Fibroblast of lung (primary cell): Measurements from ENCODE around the gene RTP3. TPM values are rescaled to one million over a fixed set of nuclear protein-coding genes. Genes with fewer than 3 reads are reported as not detected.
A peak's percentile ranks its signal among the peaks of the same experiment; 100 is the strongest.

ENCODE experiments used
- DNase-seq, 2 donors: peaks; one replicate each; pipeline versions ENCODE4 v3.0.0 to v3.0.0-alpha.2; 2010; ENCODE audit warnings: low read depth in 2 of 2
- H2AFZ ChIP-seq: 2 replicates; pipeline ENCODE4 v1.5.1; 2012; ENCODE audit warnings: low read length, control low read depth, inconsistent platforms
- H3K27ac ChIP-seq: 2 replicates; pipeline ENCODE4 v1.5.1; 2011; ENCODE audit warnings: low read length, control low read depth; ENCODE audit not compliant: insufficient read depth
- H3K27me3 ChIP-seq: 2 replicates; pipeline ENCODE4 v1.5.1; 2011; ENCODE audit warnings: mild to moderate bottlenecking, low read length; ENCODE audit not compliant: control insufficient read depth, insufficient read depth
- H3K36me3 ChIP-seq: 2 replicates; pipeline ENCODE4 v1.5.1; 2011; ENCODE audit warnings: low read length; ENCODE audit not compliant: control insufficient read depth, insufficient read depth
- H3K4me1 ChIP-seq: 2 replicates; pipeline ENCODE4 v1.5.1; 2011; ENCODE audit warnings: low read length; ENCODE audit not compliant: control insufficient read depth, insufficient read depth; ENCODE audit errors: extremely low read depth
- H3K4me2 ChIP-seq: 2 replicates; pipeline ENCODE4 v1.5.1; 2011; ENCODE audit warnings: low read length, control low read depth; ENCODE audit not compliant: insufficient read depth; ENCODE audit errors: extremely low read depth
- H3K4me3 ChIP-seq, 4 experiments: fragments of 200-600 bp in 1 of 4; sonication (generic) in 1 of 4; replicated peaks in 1 of 4; 2 replicates each; pipeline ENCODE4 v1.5.1; 2011 to 2016; ENCODE audit warnings: low read length in 4 of 4, low read depth in 3 of 4, mild to moderate bottlenecking in 3 of 4, control low read depth in 2 of 4, inconsistent platforms in 1 of 4, mixed read lengths in 1 of 4; ENCODE audit not compliant: insufficient read depth in 1 of 4; ENCODE audit errors: control extremely low read depth in 1 of 4
- H3K79me2 ChIP-seq: 2 replicates; pipeline ENCODE4 v1.5.1; 2012; ENCODE audit warnings: mild to moderate bottlenecking, low read length, inconsistent platforms; ENCODE audit not compliant: control insufficient read depth, insufficient read depth
- H3K9ac ChIP-seq: 2 replicates; pipeline ENCODE4 v1.5.1; 2011; ENCODE audit warnings: mild to moderate bottlenecking, low read length, control low read depth; ENCODE audit not compliant: insufficient read depth
- H3K9me3 ChIP-seq: 2 replicates; pipeline ENCODE4 v1.5.1; 2012; ENCODE audit warnings: low read depth, low read length; ENCODE audit not compliant: control insufficient read depth, insufficient read depth
- H4K20me1 ChIP-seq: 2 replicates; pipeline ENCODE4 v1.5.1; 2011; ENCODE audit warnings: low read length; ENCODE audit not compliant: control insufficient read depth, insufficient read depth; ENCODE audit errors: extremely low read depth
- CTCF ChIP-seq, 2 donors: IDR thresholded peaks in 1 of 2; conservative IDR thresholded peaks in 1 of 2; 1 replicate in 1 of 2; 2 replicates in 1 of 2; pipeline ENCODE4 v1.5.1; 2011 to 2012; ENCODE audit warnings: low read length in 2 of 2, control low read depth in 1 of 2, inconsistent platforms in 1 of 2, low read depth in 1 of 2, mild to moderate bottlenecking in 1 of 2
- EZH2 ChIP-seq: IDR thresholded peaks from 2 replicates; pipeline ENCODE4 v1.5.1; 2012; ENCODE audit warnings: low read length, control low read depth, mild to moderate bottlenecking; ENCODE audit errors: missing control alignments
- polyA plus RNA-seq, 2 donors: library from polyadenylated mRNA; depleted of rRNA in 1 of 2; stranded (reverse) in 1 of 2; unstranded in 1 of 2; fragments of >200 nt; gene quantifications; 2 replicates each; pipeline ENCODE4 v1.2.1, GENCODE V29; 2011 to 2012; ENCODE audit warnings: missing spikeins in 1 of 2
- total RNA-seq: library from RNA; depleted of rRNA; stranded (reverse); fragments of >200 nt; gene quantifications from 2 replicates; pipeline ENCODE4 v1.2.1, GENCODE V29; 2014

The RTP3 gene
- total and polyA plus RNA-seq, 2 donors (not counting 1 experiment from before 2014, with no cell fraction given): not detected

DNA sequence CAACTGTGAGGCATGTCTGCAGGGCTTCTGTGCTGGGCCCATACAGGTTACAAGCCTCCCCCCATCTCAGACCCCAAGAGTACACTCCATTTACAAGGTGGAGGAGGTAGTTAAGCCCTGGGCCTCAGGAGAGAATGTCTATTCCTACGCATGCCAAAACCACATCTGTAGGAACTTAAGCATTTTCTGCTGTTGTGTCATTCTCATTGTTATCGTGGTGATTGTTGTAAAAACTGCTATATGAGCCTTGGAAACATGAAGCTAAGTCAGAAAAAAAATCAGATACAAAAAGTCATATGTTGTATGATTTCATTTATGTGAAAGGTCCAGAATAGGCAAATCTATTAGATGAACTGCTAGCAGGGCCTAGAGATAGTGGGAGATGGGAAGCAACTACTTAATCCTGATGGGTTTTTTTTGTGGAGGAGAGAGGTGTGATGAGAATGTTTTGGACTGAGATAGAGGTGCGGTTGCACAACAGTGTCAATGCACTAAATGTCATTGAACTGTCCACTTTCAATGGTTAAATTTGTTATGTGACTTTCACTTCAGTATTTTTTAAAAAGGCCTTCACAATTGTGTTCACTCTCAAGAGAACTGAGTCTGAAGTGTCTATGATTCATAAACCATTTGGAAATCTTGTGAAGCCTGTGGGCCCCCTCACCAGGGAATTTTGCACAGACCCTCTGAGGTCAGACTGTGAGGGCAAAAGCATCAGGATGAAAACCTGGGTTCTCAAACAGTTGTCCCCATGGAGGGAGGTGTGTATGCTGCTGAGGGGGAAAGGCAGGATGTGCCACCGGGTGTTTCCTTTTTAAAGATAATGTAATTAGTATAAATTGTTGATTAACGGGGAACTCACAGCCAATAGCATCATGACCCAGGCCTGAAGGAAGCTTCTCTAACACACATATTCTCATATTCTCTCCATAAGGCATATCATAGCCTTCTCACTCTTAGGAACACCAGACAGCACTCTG, 3.2 kb downstream of the RTP3 start:
- peaks cover 2% of the 10 kb centered on the region for H3K4me1 ChIP-seq
- no peak overlapping the region for H2AFZ ChIP-seq
- no peak overlapping the region for H3K4me2 ChIP-seq
- no peaks in the 10 kb centered on the region for H3K79me2 ChIP-seq
- H3K9me3 ChIP-seq: no peaks in the 10 kb centered on the region
- DNase-seq: peak; percentile 39 to 94
- no peaks in the 10 kb centered on the region for H3K27me3 ChIP-seq
- no peak for TF ChIP-seq CTCF (conservative IDR thresholded peaks at IDR 0.05 in 1 of 2, IDR thresholded peaks at IDR 0.05 in 1 of 2; ENCODE audit: low read depth in 1 of 2, low read length in 2 of 2)
- no peak for TF ChIP-seq EZH2
- no peaks in the 10 kb centered on the region for H3K36me3 ChIP-seq
- H3K4me3 ChIP-seq: no peak overlapping the region
- H3K27ac ChIP-seq: no peak overlapping the region
- H3K9ac ChIP-seq: no peak overlapping the region
- H4K20me1 ChIP-seq: no peaks in the 10 kb centered on the region

DNA sequence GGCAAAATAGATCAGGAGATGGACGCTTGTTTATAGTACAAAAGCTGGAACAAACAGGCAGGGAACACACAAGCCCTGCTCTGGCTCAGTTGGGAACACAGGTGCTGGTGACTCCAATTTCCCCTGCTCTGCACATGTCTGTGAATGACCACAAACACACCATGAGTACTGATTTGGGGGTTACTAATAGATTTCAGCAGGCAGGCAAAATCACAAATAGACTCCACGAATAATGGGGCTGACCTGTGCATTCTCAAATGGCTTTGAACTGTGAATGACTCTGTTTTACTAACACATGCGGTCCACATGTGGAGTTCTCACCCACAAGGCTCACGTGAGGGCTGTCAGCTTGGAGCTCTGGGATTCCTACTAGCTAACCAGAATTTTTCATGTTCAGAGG, 3.9 kb downstream of the RTP3 start:
- no peak overlapping the region for H3K9ac ChIP-seq
- peak in 1 of 2 donors; percentile 41 for DNase-seq

More for the DNA sequence above, 3.9 kb downstream of the RTP3 start:
- Histone ChIP-seq H3K36me3 (no peaks in the 10 kb centered on the region), H4K20me1 (no peaks in the 10 kb centered on the region), H3K4me2 (no peak overlapping the region), H3K27me3 (no peaks in the 10 kb centered on the region), H2AFZ (no peak overlapping the region), H3K9me3 (no peaks in the 10 kb centered on the region), H3K27ac (no peak overlapping the region), H3K4me1 (no peaks in the 10 kb centered on the region), H3K79me2 (no peaks in the 10 kb centered on the region), H3K4me3 (no peak overlapping the region)
- no peak for TF ChIP-seq CTCF (conservative IDR thresholded peaks at IDR 0.05 in 1 of 2, IDR thresholded peaks at IDR 0.05 in 1 of 2; ENCODE audit: low read depth in 1 of 2, low read length in 2 of 2)
- no peak for TF ChIP-seq EZH2
